OCI-LY3 (cell line): ENCODE measurements around the gene UNC13C.

Source experiments
- H2AFZ ChIP-seq: fragments of 200-600, 300-600 bp; shearing (Covaris generic); 2 replicates; pipeline ENCODE4 v1.6.0; 2014; ENCODE audit warnings: antibody characterized with exemption, low read depth, low read length
- H3K27ac ChIP-seq: fragments of 200-600, 300-600 bp; sonication (generic); 2 replicates; pipeline ENCODE4 v1.5.1; 2014; ENCODE audit warnings: mild to moderate bottlenecking, low read length, moderate library complexity, mixed read lengths
- H3K27me3 ChIP-seq: fragments of 200-600, 300-600 bp; sonication (generic); 2 replicates; pipeline ENCODE4 v1.6.1; 2014; ENCODE audit warnings: low read depth, low read length, mixed read lengths
- H3K36me3 ChIP-seq: fragments of 200-600, 300-600 bp; sonication (generic); replicated peaks from 2 replicates; pipeline ENCODE3; 2014; ENCODE audit warnings: low read depth, low read length, mixed read lengths
- H3K4me1 ChIP-seq: fragments of 300-600, 200-600 bp; sonication (generic); 2 replicates; pipeline ENCODE4 v1.6.1; 2014; ENCODE audit warnings: low read length, mixed read lengths
- H3K4me2 ChIP-seq: fragments of 200-600, 300-600 bp; sonication (generic); 2 replicates; pipeline ENCODE4 v1.6.1; 2014; ENCODE audit warnings: low read length, mixed read lengths
- H3K4me3 ChIP-seq: fragments of 300-600, 200-600 bp; sonication (generic); 2 replicates; pipeline ENCODE4 v1.5.1; 2014; ENCODE audit warnings: antibody characterized with exemption, mild to moderate bottlenecking, low read length, moderate library complexity
- H3K79me2 ChIP-seq: fragments of 300-600, 200-600 bp; shearing (Covaris generic); 2 replicates; pipeline ENCODE4 v1.6.1; 2014; ENCODE audit warnings: mild to moderate bottlenecking, low read length, mixed read lengths
- H3K9ac ChIP-seq: fragments of 300-600, 200-600 bp; shearing (Covaris generic); 2 replicates; pipeline ENCODE4 v1.6.0; 2014; ENCODE audit warnings: mild to moderate bottlenecking, low read length, moderate library complexity
- H3K9me3 ChIP-seq: fragments of 200-600, 300-600 bp; shearing (Covaris generic); 2 replicates; pipeline ENCODE4 v1.6.1; 2014; ENCODE audit warnings: low read length, mixed read lengths; ENCODE audit not compliant: insufficient read depth
- H4K20me1 ChIP-seq: fragments of 200-600, 300-600 bp; sonication (generic); 2 replicates; pipeline ENCODE4 v1.6.1; 2016; ENCODE audit warnings: low read length, mixed read lengths; ENCODE audit not compliant: insufficient read depth
- CTCF ChIP-seq: fragments of 200-600, 300-600 bp; sonication (generic); IDR thresholded peaks from 2 replicates; pipeline ENCODE4 v1.5.1; 2014; ENCODE audit warnings: antibody characterized with exemption, low read length, low read depth
- EZH2phosphoT487 ChIP-seq: fragments of 200-600 bp; shearing (Covaris generic); IDR thresholded peaks from 2 replicates; pipeline ENCODE4 v1.6.1; 2018; ENCODE audit warnings: antibody characterized with exemption, mixed run types, low read depth

Gene UNC13C

GRCh38 chr15:54288049-54288448 lies 309.8 kb downstream of the UNC13C start:
- TF ChIP-seq EZH2phosphoT487 (no peak), CTCF (no peak)

GRCh38 chr15:54289590-54290136 lies 311.4 kb downstream of the UNC13C start:
- H3K4me1 ChIP-seq: peaks cover 47% of the 10 kb centered on the region
- H2AFZ ChIP-seq: peak overlapping the region; percentile 33; the same call in 1 of the 2 replicates
- H3K4me3 ChIP-seq: peak overlapping the region; percentile 68
- TF ChIP-seq EZH2phosphoT487: no peak
- no peak for TF ChIP-seq CTCF
- H3K79me2 ChIP-seq: no peaks in the 10 kb centered on the region
- peak overlapping the region; percentile 85 for H3K4me2 ChIP-seq
- no peaks in the 10 kb centered on the region for H3K36me3 ChIP-seq
- no peaks in the 10 kb centered on the region for H3K9me3 ChIP-seq
- peak overlapping the region; percentile 96 for H3K27ac ChIP-seq
- H3K27me3 ChIP-seq: no peaks in the 10 kb centered on the region
- H3K9ac ChIP-seq: peak overlapping the region; percentile 69
- no peaks in the 10 kb centered on the region for H4K20me1 ChIP-seq

More at GRCh38 chr15:54288049-54288448, 309.8 kb downstream of the UNC13C start:
- H4K20me1 ChIP-seq: no peaks in the 10 kb centered on the region
- H3K27me3 ChIP-seq: no peaks in the 10 kb centered on the region
- peak overlapping the region; percentile 85 for H3K4me2 ChIP-seq
- peak overlapping the region; percentile 69 for H3K9ac ChIP-seq
- no peak overlapping the region for H2AFZ ChIP-seq
- no peaks in the 10 kb centered on the region for H3K79me2 ChIP-seq
- H3K4me3 ChIP-seq: peak overlapping the region; percentile 68
- no peaks in the 10 kb centered on the region for H3K36me3 ChIP-seq
- peak overlapping the region; percentile 96 for H3K27ac ChIP-seq
- no peaks in the 10 kb centered on the region for H3K9me3 ChIP-seq
- peaks cover 47% of the 10 kb centered on the region for H3K4me1 ChIP-seq

GRCh38 chr15:54298396-54298795 lies 320.2 kb downstream of the UNC13C start:
- H3K27ac ChIP-seq: peak overlapping the region; percentile 86
- peak overlapping the region; percentile 48 for H3K9ac ChIP-seq
- H3K4me2 ChIP-seq: peak overlapping the region; percentile 60
- no peaks in the 10 kb centered on the region for H3K9me3 ChIP-seq
- H4K20me1 ChIP-seq: no peaks in the 10 kb centered on the region
- H3K4me3 ChIP-seq: peak overlapping the region; percentile 34
- no peaks in the 10 kb centered on the region for H3K27me3 ChIP-seq
- H3K4me1 ChIP-seq: peaks cover 43% of the 10 kb centered on the region
- H3K79me2 ChIP-seq: no peaks in the 10 kb centered on the region
- TF ChIP-seq CTCF (no peak), EZH2phosphoT487 (no peak)
- H3K36me3 ChIP-seq: no peaks in the 10 kb centered on the region
- H2AFZ ChIP-seq: peak overlapping the region; percentile 12; the same call in 1 of the 2 replicates

- Histone ChIP-seq H2AFZ (no peak overlapping the region), H4K20me1 (no peaks in the 10 kb centered on the region), H3K27ac (no peak overlapping the region), H3K4me1 (peaks cover 55% of the 10 kb centered on the region), H3K27me3 (no peaks in the 10 kb centered on the region), H3K36me3 (no peaks in the 10 kb centered on the region), H3K79me2 (no peaks in the 10 kb centered on the region), H3K4me2 (no peak overlapping the region), H3K4me3 (no peak overlapping the region), H3K9me3 (peaks cover 7% of the 10 kb centered on the region; the same call in 1 of the 2 replicates), H3K9ac (no peak overlapping the region)
- TF ChIP-seq CTCF (no peak), EZH2phosphoT487 (no peak)
Observed at GRCh38 chr15:54304321-54304720, 326.1 kb downstream of the UNC13C start.
